ENCODE results near the gene KANK4.
A peak's percentile ranks its signal among the peaks of the same experiment; 100 is the strongest.

DNA sequence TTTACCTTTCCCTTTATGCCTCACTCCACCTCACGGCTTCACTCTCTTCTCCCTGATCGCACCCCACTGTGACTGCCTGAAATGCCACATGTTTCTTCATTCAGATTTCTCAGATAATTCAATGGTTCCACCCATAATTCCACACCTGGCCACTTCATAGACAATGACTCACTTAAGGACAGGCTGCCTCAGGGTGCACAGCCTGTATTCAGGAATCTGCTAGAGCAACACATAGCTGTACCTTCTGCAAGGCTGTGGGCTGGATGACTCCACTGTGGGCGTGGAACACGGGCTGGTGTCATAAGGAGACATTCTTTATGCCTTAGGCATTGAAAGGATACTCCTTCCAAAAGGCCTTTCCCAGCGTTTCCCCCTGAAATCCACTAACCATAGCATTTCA is 88.5 kb downstream of the KANK4 start:
- TF ChIP-seq, protein P1, sequence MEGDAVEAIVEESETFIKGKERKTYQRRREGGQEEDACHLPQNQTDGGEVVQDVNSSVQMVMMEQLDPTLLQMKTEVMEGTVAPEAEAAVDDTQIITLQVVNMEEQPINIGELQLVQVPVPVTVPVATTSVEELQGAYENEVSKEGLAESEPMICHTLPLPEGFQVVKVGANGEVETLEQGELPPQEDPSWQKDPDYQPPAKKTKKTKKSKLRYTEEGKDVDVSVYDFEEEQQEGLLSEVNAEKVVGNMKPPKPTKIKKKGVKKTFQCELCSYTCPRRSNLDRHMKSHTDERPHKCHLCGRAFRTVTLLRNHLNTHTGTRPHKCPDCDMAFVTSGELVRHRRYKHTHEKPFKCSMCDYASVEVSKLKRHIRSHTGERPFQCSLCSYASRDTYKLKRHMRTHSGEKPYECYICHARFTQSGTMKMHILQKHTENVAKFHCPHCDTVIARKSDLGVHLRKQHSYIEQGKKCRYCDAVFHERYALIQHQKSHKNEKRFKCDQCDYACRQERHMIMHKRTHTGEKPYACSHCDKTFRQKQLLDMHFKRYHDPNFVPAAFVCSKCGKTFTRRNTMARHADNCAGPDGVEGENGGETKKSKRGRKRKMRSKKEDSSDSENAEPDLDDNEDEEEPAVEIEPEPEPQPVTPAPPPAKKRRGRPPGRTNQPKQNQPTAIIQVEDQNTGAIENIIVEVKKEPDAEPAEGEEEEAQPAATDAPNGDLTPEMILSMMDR (IDR thresholded peaks at IDR 0.05; ENCODE audit: control extremely low read depth in 1 of 3, insufficient read depth in 1 of 3, low read depth in 1 of 3, low read length in 3 of 3): no peak
- no peak for TF ChIP-seq CBX5 (IDR thresholded peaks at IDR 0.05; ENCODE audit: low read depth, low read length)
- TF ChIP-seq KDM5A (IDR thresholded peaks at IDR 0.05; ENCODE audit: low read length): no peak
- TF ChIP-seq, protein P2, sequence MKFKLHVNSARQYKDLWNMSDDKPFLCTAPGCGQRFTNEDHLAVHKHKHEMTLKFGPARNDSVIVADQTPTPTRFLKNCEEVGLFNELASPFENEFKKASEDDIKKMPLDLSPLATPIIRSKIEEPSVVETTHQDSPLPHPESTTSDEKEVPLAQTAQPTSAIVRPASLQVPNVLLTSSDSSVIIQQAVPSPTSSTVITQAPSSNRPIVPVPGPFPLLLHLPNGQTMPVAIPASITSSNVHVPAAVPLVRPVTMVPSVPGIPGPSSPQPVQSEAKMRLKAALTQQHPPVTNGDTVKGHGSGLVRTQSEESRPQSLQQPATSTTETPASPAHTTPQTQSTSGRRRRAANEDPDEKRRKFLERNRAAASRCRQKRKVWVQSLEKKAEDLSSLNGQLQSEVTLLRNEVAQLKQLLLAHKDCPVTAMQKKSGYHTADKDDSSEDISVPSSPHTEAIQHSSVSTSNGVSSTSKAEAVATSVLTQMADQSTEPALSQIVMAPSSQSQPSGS (IDR thresholded peaks at IDR 0.05; ENCODE audit: low read length): no peak
- no peak for TF ChIP-seq CHD2 (IDR thresholded peaks at IDR 0.05; ENCODE audit: low read length)
- TF ChIP-seq POLR2AphosphoS5 (IDR thresholded peaks at IDR 0.05; ENCODE audit: low read depth, low read length): peak; percentile 37; the same call in 1 of the 2 replicates
- TF ChIP-seq NANOG (IDR thresholded peaks at IDR 0.05; ENCODE audit: insufficient read depth, low read depth, low read length, poor library complexity, severe bottlenecking): no peak
- no peak for TF ChIP-seq RFX5 (IDR thresholded peaks at IDR 0.05; ENCODE audit: borderline replicate concordance, low read depth, low read length)
- no peak for TF ChIP-seq SAP30 (IDR thresholded peaks at IDR 0.05; ENCODE audit: insufficient read depth, insufficient replicate concordance, low read length)
- TF ChIP-seq, protein P3, sequence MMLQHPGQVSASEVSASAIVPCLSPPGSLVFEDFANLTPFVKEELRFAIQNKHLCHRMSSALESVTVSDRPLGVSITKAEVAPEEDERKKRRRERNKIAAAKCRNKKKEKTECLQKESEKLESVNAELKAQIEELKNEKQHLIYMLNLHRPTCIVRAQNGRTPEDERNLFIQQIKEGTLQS (IDR thresholded peaks at IDR 0.05; ENCODE audit: insufficient read depth, low read depth, low read length): no peak
- TF ChIP-seq SP1 (IDR thresholded peaks at IDR 0.05; ENCODE audit: low read depth, low read length): no peak
- no peak for TF ChIP-seq CEBPB (IDR thresholded peaks at IDR 0.05; ENCODE audit: low read depth, low read length)

Data from H1 (cell line).